Activated T-cell treated with anti-CD3 and anti-CD28 coated beads, Interleukin-2, amount 50 U/mL, for 48 hours (primary cell): ENCODE measurements around the gene CAPN14.

Experiments used
- DNase-seq, 2 experiments: peaks; one replicate each; pipeline ENCODE4 v3.0.0-alpha.2; 2020

Gene CAPN14

GRCh38 chr2:31240381-31241365 lies 23.4 kb upstream of the CAPN14 start:
- no peak for DNase-seq

- DNase-seq: no peak
Measured at GRCh38 chr2:31239593-31240177, 22.4 kb upstream of the CAPN14 start.

- DNase-seq: no peak
Measured at GRCh38 chr2:31238906-31239592, 21.7 kb upstream of the CAPN14 start.

GRCh38 chr2:31238126-31238905 lies 21.0 kb upstream of the CAPN14 start:
- peak in 1 of 2 experiments; percentile 7 for DNase-seq

GRCh38 chr2:31237348-31238017 lies 20.2 kb upstream of the CAPN14 start:
- no peak for DNase-seq

- peak in 1 of 2 experiments; percentile 2 for DNase-seq
Measured at GRCh38 chr2:31236433-31237205, 19.3 kb upstream of the CAPN14 start.

GRCh38 chr2:31235504-31235902 lies 18.2 kb upstream of the CAPN14 start:
- DNase-seq: no peak

- peak in 1 of 2 experiments; percentile 12 for DNase-seq
Measured at GRCh38 chr2:31234683-31235503, 17.6 kb upstream of the CAPN14 start.

- peak; percentile 87 to 89 for DNase-seq
Measured at GRCh38 chr2:31233741-31234682, 16.7 kb upstream of the CAPN14 start, which contains the start of gene EHD3. Gene EHD3, plus strand, starts transcription at chr2:31234152. Its CDS starts 470 bp downstream, at chr2:31234622.

- DNase-seq: no peak
Measured at GRCh38 chr2:31233231-31233630, 15.9 kb upstream of the CAPN14 start.

GRCh38 chr2:31232586-31232985 lies 15.3 kb upstream of the CAPN14 start:
- no peak for DNase-seq

GRCh38 chr2:31231571-31232302 lies 14.4 kb upstream of the CAPN14 start:
- no peak for DNase-seq

GRCh38 chr2:31230751-31231150 lies 13.4 kb upstream of the CAPN14 start:
- DNase-seq: no peak

GRCh38 chr2:31228717-31229116 lies 11.4 kb upstream of the CAPN14 start:
- no peak for DNase-seq

- no peak for DNase-seq
Measured at GRCh38 chr2:31227711-31228125, 10.4 kb upstream of the CAPN14 start.

- no peak for DNase-seq
Measured at GRCh38 chr2:31227110-31227509, 9.8 kb upstream of the CAPN14 start.

- no peak for DNase-seq
Measured at GRCh38 chr2:31226266-31226665, 9.0 kb upstream of the CAPN14 start.

- no peak for DNase-seq
Measured at GRCh38 chr2:31223749-31224148, 6.4 kb upstream of the CAPN14 start.
